Left lobe of liver (tissue), 2 donors: ENCODE measurements around the gene MOB3A. TPM values are rescaled to one million over a fixed set of nuclear protein-coding genes. Genes with fewer than 3 reads are reported as not detected.

Experiments
- ATAC-seq: fragments of 200-7000 bp; cut with Tn5 transposase; one replicate; pipeline ENCODE4 v1.9.1; 2020; ENCODE audit warnings: mild to moderate bottlenecking, moderate library complexity
- DNase-seq: peaks from one replicate; pipeline ENCODE4 v3.0.0-alpha.2; 2020; ENCODE audit warnings: low spot score
- total RNA-seq: library from RNA; stranded (reverse); gene quantifications from one replicate; pipeline ENCODE4 v1.2.1, GENCODE V29; 2021
- donor health status: DM: no; HTN: no; CAD: no; lungs with moderate emphysema.
- donor health status: DM: no; HTN: yes; CAD: no.

MOB3A gene
- total RNA-seq, 1 donor from 2014 or later, result 11.2 TPM

DNA sequence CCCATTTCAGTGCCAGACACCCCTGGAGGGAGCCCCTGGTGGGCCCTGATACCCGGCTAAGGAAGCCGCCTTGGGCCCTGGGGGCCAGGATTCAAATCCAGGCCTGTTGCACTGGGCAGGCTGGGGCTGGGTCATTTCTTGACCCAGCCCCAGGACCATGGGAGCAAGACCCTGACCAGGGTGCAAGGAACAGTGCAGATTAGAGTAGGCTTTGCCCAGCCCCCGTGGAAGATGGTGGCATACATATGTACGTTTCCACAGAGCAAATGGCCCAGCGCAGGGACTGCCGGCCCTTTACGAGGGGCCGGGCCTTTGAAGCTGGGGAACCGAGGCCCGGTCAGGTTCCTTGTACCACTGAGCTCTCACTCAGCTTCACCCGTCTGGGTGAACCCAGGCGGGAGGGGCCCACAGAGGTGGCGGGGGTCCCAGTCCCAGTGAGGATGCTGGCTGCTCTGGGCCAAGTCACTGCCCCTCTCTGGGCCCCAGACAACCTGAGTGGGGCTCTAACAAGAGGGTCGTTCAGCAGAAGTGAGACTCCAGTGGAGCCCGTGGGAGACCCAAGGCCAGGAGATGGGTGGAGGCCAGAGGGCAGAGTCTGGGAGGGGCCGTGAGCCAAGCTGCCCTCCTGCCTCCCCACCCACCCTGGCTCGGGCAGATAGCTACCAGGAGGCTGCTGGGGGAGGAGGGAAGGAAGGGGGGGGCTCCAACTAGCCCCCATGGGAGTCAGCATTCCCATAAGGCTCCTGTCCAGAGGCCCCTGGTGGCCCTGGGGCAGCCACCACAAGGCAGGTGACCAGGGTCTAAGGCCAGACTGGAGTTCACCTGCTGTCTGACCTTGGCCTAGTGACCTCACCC is 47.8 kb downstream of the MOB3A start:
- peak; percentile 65 for DNase-seq
- ATAC-seq, result no peak

DNA sequence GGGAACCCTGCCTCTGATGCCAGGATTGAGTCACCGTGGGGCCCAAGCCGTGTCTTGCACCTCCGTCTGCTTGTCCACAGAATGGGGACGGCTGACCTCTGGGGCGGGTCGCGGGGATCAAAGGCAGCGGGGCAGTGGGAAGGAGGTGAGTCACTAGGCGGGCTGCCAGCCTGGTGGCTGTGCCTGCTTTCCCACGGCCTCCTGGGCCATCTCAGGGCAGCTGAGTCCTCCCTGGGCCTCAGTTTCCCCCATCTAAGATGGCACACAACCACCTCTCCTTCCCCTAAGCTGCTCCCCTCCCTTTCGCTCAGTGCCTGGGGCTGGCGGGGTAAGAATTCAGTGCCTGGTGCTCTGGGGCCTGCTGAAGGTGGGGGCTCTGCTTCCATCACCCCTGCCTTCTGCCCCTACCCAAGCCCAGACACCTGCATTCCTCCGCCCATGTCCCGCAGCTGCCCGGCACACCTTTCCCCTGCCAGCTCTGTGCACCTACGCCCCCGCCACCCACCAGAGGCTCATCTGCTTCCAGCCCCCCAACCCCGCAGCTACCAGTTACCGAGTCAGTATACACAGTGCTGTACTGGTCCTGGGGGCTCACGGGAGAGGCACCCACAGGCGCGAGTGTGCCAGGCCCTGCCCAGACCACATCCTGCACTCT is 48.5 kb downstream of the MOB3A start:
- ATAC-seq (no peak), DNase-seq (peak; percentile 82)

DNA sequence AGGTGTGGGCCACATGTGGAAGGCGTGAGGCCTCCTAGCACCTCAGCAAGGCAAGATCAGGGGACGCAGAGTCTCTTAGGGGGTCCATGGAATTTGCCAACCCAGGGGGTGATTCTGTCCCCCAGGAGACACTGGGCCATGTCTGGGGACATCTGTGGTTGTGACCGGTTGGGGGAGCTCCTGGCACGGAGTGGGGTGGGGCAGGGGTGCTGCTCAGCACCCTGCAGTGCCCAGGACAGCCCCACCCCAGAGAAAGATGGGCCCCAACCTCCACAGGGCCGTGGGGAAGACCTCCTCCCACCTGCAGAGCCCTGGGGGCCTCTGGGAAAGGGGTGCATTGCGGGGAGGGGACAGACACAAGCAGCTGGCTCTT is 49.1 kb downstream of the MOB3A start:
- ATAC-seq (no peak), DNase-seq (no peak)

DNA sequence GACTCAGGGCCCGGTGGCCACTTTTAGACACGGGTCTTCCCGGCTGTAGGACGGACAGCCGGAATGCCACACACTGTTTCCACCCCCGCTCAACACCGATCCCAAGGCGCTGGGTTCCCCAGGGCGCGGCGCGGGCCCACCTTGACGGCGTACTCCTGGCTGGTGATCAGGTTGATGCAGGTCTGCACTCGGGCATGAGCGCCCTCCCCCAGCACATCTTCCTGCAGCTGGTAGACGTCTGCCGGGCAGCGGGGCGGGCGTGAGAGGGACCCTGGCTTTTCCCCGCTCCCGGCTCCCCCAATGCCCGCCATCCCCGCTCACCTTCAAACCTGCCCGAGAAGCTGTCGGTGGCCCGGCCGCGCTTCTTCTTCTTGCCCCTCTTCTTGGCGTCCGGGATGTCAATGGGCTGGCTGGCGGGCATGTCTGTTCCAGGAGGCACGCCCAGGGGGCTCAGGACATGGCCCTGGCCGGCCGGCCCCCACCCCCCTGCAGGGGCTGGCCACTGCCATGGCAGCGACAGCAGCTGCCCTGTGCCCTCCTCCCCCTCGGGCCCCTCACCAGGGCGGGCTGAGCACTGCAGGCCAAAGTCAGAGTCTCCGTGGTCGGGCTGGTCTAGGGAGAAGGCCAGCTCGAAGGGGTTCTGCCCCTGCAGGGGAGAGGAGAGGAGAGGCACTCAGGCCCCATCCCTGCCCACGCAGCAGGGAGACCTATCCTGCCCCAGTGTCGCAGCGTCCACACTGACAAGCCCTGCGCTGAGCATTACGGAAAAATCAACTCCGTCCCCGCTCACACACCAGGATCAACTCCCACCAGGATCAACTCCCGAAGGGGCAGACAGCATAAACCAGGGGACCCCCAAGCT is 49.8 kb downstream of the MOB3A start:
- ATAC-seq (no peak), DNase-seq (no peak)

DNA sequence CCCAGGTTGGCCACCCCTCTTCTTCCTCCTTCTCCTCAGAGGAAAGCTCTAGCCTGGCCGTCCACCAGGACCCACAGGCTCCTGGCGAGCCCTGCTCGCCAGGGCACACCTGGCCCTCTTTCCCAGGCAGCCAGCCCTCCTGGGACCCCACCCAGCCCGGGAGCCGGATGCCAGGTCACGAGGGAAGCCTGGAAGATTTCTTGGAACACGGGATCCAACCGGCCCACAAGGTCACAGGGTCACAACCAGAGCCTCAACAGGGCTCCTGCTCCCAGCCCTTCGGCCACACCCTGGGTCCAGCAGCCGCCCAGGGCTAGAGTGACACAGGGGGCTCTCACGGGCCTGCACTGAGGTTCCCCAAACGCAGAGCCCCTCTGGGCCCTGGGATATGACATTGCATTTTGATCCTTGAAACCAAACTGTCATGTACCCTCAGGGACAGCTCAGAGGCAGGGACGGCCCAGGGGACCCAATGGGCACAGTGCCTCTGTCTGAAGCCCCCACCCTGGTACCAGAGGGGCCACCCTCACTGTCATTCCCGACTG is 50.6 kb downstream of the MOB3A start:
- DNase-seq (no peak), ATAC-seq (no peak)

DNA sequence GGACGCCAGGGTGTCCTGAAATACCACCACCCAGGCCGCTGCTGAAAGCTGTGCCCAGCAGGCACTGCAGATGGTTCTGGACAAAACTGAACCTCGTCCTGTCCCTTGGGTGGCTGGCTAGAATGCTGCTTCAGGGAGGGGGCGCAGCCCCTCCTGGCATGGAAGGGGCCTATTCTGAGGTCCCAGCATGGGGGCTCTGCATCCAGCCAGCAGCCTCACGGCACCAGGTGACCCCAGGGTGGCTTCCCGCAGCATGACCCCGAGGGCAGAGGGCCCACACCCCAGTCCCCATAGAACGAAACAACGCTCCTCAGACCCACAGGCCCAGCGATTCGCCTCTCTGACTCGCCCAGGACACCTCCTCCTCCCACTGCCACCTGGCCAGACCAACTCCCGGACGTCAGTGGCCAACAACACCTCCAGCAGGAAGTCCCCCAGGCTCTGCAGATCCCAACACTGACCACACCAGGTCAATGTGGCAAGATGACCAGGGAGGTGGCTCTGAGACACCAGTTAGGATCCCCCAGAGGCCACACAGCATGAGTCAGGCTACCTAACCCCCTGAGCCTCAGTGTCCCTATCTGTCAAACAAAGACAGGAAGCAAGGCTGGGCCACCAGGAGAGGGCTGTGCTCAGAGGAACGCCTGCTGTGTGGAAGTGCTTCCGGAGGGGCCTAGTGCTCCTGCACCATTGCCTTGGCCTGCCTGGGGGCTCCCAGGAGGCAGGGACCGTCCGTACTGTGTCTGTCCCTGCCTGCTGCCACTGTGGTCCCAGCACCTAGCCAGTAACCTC is 51.2 kb downstream of the MOB3A start:
- ATAC-seq (no peak), DNase-seq (no peak)

DNA sequence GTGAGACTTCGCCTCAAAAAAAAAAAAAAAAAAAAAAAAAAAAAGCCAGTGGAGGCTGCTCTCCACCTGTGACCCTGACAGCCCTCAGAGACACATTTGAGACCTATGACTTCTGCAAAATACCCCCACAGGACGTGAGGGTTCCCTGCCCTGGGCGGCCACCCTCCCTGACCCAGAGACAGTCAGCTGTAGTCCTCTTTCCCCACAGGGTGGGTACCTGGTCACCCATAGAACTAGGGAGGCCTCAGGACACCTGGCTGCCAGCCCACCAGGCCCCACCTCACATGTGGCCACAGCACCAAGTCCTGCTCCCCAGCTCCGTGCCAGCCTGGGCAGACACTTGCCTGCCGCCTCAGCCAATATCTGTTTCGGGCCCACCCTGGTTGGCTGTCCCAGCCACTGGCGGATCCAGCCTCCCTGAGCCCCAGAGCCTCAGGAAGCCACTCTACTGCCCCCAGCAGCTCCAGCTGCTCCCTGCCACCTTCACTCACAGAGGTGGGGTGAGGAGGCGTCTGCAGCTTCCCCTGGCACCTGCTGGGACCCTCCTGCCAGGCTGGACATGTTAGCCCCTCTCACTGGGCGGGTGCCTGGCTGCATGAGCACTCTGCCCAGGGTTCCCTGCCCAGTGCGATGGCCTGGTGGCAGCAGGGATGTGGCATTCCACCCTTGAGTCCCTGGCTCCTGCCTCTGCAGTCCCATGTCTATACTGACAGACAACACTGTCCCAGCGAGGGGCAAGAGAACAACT is 52.0 kb downstream of the MOB3A start:
- ATAC-seq, result no peak
- DNase-seq, result no peak

DNA sequence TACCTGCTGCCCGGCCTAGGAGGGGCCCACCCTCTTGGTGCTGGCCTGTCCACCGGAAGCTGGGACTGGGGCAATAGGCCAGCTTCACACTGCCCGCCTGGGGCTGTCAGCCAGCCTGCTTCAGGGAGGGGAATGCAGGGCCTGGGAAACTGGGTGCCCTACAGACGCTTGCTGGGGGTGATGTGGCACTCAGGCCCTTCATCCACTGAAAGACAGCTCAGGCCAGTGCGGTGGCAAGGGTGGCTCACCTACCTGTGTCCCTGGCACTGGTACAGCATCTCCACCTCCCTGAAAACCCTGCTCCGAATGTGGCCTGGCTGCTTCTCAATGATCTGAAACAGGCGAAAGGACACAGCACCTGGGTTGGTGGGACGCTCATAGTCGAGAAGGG is 52.9 kb downstream of the MOB3A start:
- ATAC-seq (peak; percentile 4), DNase-seq (peak; percentile 64)

DNA sequence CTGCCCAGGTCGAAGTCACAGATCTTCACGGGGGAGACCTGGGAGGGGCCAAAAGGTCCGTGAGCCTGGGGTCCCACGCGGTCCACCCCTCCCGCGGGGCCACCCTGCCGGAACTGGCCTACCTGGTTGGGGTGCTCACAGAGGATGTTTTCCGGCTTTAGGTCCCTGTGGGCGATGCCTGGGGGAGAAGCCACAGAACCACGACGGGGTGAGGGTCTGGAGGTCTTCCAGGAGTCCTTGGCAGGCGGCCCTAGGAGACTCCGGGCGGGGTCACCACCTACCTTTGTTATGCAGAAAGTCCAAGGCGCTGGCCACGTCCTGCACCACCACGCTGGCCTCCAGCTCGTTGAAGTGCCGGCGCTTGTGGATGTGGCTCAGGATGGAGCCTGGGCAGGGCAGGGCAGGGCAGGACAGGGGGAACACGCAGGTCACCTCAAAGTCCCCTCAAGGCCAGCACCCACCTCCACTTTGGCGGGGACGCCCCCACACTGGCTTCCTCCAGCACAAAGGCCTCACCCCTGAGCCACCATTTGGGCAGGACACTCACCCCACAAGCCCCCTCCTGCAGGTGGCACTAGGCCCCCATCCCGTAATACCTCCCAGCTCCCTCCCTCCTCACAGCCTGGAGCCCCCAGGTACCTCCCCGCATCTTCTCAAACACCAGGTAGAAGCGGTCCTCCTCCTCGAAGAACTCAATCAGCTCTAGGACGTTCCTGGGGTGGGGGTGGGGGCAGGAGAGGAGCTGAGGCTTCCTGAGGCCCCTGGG is 53.5 kb downstream of the MOB3A start:
- ATAC-seq (peak; percentile 31), DNase-seq (peak; percentile 78)

DNA sequence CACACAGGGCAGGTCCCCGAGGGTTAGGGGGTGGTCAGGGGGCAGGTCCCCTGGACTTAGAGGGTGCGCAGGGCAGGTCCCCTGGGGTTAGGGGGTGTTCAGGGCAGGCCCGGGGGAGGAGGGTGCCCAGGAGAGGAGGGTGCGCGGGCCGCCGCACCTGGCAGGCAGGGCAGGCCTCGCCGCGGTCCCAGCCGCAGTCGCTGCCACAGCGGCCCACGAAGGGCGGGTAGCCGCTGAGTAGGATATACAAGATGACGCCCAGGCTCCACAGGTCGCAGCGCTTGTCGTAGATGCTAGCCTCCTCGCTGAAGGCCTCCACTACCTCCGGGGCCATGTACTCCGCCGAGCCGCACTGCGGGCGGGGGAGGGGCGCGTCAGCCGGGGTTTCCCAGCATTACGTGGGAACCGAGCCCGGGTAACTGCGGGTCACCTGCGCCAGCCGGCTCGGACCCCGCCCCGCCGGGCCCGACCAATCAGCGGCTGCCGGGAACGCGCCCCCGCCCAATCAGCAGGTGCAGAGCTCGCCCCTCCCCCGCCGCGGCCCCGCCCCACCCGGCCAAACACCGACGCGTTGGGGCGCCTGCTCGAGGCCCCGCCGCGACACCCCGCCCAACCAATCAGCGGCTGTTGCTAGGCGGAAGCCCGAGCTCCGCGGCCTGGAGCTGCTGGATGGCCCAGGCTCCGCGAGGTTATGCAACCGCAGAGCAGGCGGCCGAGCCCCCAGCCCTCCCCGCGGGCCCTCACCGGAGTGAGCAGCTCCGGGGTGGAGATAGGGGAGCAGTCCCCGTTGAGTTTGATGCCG is 54.2 kb downstream of the MOB3A start:
- DNase-seq (peak; percentile 99), ATAC-seq (peak; percentile 80)

DNA sequence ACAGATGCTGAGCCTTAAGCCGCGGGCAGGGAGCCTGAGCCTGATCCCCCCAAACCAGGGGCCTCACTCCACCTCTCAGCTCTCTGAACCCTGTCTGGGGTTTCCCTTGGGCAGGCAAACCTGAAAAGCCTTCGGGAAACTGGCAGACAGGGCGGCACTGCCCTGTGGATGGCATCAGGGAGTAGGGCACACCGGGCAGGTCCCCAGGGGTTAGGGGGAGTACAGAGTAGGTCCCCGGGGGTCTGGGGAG is 54.8 kb downstream of the MOB3A start:
- DNase-seq (no peak), ATAC-seq (no peak)

DNA sequence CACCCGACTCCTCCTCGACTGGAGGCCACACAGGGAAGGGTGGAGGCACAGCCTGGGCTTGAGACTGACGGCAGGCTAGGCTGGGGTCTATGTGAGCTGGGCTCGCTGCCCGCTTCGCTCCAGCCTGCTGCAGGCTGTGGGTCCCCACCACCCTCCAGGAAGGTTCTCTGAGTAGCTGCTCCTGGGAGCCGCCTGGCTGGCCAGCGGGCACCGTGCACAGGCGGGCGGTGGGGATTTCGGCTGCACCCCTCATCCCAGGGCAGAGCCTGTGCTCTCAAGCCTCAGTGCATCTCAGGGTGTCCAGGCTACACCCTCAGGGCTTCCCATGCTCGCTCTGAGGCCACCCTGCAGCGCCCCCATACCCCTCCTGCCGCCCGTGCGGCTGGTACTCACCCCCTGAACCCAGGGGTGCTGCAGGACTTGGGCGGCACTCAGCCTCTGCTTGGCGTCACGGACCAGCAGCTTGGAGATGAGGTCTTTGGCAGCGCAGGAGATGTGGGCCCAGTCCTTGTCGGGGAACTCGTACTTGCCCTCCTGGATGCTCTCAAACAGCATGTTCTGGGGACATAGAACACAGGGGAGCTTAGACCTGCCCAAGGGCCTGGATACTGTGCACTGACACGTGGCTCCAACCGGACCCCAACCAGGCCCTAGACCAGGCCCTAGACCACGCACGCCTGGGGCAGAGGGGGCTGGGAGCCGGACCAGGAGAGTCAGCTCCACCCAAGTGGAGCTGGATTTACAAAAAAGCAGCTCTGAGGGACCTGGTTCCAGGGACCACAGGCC is 55.3 kb downstream of the MOB3A start:
- ATAC-seq, result no peak
- no peak for DNase-seq

DNA sequence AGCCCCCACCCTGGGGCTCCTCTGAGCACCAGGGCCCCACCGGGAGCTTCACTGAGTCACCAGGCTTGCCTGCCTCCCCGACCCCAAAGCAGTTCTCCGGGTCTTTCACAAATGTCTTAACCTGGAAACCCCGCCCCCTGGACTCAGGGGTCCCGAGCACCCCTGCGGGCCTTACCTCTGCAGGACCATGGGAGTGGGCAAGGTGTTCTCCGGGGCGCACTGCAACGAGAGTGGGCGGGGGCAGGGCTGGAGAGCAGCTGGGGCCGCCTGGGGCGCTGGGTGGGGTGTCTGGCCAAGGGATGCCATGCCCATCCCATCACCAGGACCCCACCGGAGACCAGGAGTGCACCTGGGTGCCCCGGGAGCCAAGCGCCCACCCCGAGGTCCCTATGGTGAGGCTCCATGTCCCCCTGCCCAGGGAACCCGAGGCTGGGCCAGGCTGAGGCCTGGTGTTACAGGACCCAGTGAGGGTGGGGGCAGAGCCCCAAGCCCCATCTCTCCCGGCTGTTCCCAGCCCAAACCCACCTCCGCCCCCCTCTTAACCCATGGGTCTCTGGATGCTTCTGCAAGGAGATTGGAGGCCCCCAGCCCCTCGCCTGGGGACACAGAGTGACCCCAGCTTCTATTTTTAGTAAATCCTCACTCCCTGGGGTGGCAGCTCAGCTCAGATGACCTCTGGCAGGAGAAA is 56.0 kb downstream of the MOB3A start:
- peak; percentile 55 for DNase-seq
- no peak for ATAC-seq

DNA sequence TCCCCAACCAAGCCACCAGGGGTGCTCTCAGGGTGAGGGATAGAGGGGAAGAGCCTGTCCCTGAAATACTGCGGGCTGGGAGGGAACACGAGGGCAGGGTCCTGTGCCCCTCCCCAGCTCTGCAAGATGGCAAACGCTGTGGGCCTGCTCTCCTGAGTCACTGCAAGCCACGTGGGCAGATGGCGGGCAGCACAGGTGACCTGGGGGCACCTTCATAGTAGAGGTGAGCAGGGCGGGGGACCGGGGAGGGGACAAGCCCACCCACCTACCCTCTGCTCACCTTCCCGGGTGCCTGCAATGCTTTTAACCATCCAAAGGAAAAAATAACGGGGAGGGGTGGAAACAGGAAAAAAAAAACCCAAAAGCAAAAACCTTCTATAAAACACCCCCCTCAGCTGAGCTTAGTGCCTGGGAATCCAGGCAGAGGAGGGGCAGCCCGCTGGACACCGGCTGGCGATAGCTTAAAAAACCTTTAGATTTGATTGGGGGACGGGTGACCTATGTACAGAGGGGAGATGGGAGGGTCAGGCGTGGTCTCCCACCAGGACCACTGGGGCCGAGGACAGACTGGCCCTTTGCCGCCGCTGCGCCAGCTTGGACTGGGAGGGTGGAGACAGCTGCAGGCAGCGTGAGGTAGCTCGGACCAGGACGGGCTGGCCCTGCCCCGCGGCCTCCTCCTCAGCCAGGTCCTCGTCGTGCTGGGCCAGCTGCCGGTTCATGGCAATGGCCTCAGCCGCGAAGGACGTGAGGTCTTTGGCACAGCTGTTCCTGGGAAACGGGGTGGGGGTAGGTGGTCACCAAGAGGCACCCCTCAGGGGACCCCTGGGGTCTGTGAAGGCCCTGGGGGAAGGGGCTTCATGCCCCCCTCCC is 56.8 kb downstream of the MOB3A start:
- ATAC-seq (no peak), DNase-seq (no peak)

DNA sequence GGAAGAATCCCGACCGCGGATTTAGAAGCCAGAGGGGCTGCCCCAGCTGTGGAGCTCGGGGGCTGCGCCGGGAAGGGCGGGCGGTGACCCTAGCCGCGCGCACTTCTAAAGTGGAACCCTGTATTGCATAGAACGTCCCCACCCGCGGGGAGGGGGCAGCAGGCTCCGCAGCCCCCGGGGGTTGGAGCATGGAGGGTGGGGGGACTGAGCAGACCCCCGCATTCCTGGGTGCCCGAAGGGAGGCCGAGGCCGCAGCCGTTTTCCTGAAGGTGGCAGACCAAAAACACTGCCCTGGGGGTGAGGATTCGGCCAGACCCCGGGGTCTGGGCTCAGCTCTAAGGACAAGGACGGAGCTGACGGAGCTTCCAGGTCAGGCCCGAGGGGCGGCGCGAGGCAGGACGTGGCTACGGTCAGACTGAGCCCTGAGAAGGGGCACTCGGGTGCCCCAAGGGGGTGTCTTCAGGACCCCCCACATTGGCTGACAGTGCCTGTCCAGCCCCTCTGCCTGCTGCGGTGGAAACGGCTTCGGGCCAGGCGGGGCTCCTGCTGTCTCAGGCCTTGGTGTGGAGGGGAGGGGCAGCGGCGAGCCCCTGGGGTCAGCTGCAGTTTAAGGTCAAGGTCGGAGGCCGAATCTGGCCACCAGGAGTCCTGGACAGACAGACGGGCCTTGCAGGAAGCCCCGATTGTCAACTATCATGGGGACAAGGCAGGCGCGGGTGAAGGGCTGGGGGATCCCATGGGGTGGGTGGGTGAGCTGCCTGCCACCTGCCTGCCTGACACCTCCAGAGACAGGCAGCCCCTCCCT is 57.6 kb downstream of the MOB3A start:
- no peak for DNase-seq

More for the DNA sequence above, 57.6 kb downstream of the MOB3A start:
- no peak for ATAC-seq
